DMS79 (cell line): Measurements from ENCODE around the gene ASPDH.
A peak's percentile ranks its signal among the peaks of the same experiment; 100 is the strongest.
"Not testable (repeated sequence)": the region's sequence is repeated elsewhere in the genome, so short reads cannot be mapped to it uniquely, and the experiment has no call there.

Source experiments
- DNase-seq: peaks from one replicate; lab custom pipeline; 2025; lab: John Stamatoyannopoulos, UW

The ASPDH gene

DNA sequence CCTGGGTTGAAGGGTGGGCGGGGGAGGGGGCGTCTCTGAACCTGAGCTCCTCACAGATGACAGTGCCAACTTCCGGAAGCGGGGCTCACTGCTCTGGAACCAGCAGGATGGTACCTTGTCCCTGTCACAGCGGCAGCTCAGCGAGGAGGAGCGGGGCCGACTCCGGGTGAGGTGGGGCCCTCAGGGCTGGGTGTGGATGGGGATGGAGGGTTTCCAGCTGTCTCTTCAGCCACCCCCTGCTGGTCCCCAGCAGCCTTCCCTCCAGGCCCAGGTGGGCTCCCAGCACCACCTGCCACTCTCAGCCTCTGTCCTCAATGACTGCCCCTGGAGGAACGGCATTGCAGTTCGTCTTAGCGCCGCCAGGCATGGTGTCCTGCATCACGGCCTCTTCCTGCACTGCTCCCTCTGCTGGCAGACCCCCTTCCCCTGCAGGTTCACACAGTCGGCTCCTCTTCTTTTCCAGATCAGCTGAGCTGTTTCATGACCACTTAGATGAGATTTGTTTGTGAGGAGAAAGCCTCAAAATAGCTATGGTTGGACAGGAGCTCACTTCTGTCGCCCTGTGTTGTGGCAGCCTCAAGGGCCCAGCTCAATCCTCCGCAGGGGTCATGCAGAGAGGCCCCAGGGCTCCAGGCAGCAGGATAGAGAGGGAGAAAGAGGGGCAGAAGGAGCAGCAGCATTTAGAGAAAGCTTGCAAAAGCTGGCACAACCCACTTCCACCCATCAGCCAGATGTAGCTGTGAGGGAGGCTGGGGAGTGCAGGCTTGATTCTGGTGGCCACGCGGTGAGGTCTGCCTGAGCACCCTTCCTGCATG lies 34.6 kb downstream of the ASPDH start:
- DNase-seq, result no peak

DNA sequence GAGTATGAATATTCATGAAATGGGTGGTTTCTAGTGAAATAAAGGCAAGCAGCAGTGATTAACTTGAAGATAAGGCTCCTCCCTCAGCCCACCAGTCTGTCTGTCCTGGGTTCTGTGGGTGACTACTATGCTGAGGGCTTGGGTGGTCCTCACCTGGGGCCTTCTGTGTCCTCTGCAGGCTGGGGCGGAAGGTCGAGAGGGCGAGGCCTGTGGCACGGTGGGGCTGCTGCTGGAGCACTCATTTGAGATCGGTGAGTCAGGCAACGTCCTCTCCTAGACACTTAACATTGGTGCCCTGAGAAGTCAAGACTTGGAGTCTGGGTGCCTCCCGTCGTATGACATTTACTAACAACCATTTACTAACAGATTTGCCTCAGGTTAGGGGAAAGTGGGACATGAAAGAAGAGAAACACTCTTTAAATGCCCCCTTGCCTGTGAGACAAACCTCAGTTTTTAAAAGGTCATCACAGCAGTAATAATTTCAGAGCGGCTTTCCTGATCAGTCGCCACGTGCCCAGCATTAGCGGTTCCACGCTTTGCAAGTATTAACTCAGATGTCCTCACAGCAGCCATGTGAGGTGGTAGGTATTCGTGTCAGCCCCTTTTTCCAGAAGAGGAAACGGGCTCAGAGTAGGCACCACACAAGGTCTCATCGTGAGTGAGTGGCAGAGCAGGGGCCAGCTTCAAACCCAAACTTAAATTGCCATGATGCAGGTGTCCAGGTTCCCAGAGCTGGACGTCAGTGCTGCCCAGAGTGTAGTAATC lies 35.8 kb downstream of the ASPDH start:
- no peak for DNase-seq

DNA sequence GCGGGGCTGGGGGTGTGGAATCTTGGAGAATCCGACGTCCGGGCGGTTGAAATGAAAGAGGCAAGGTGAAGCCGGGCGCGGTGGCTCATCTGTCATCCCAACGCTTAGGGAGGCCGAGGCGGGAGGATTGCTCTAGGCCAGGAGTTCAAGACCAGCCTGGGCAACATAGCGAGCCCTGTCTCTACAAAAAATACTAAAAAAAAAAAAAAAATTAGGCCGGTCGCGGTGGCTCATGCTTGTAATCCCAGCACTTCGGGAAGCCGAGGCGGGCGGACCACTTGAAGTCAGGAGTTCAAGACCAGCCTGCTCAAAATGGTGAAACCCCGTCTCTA lies 36.8 kb downstream of the ASPDH start:
- no peak for DNase-seq

DNA sequence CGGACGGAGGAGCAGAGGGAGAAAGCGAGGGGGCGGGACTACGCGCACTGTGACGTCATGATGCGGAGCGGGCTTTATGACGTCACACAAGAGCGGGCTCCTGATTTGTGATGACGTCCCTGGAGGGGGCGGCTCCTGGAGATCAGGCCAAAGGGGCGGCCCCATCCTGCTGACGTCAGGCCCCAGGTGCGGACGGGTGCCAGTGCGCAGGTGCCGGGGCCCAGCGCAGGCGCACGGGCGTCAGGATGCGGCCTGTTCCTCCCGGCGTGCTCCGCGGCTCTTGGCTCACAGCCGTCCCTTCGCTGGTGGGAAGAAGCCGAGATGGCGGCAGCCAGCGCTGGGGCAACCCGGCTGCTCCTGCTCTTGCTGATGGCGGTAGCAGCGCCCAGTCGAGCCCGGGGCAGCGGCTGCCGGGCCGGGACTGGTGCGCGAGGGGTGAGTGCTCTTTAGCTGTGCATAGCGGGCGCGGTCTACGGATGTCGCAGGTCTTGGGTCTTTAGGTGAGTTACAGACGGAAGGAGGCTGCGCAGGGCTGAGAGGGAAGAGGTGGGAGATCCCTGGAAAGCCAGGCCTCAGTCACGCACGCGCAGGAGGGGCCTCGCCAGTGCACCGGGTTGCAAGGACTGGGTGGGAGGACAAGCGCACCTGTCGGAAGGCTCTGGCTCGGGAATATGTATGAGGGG lies 37.3 kb downstream of the ASPDH start, which contains the start of the genes EMC10 and GARIN5A:
TSS of gene EMC10 (plus strand) at position 284 of the 683 bp plus-strand sequence. CDS start at position 322, 38 bp downstream.
TSS of gene GARIN5A (minus strand) at position 625 of the 683 bp plus-strand sequence. CDS start at position 165, 460 bp downstream.
- peak; percentile 90 for DNase-seq

DNA sequence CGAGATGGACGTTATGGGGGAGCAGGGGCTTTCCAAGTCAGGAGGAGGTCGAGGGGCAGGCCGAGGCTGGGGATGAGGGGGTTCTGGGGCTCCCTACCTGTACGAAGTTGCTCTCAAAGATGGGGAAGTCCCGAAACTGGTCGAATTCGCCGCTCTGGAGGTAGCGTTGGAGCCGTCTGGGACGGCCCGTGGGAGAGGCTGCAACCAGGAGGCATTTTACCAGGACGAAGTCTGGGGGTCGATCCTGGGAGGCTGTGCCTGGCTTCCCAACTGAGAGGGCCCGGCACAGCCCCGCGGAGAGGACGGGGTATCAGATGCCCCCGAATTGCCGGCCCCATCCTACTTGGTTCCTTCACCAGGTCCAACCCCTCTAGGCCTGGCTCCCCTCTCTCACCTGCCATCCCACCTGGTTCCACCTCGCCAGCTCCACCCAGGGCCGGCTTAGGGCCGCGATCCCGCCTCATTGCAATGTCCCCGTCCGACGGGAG lies 37.9 kb downstream of the ASPDH start:
- no peak for DNase-seq

DNA sequence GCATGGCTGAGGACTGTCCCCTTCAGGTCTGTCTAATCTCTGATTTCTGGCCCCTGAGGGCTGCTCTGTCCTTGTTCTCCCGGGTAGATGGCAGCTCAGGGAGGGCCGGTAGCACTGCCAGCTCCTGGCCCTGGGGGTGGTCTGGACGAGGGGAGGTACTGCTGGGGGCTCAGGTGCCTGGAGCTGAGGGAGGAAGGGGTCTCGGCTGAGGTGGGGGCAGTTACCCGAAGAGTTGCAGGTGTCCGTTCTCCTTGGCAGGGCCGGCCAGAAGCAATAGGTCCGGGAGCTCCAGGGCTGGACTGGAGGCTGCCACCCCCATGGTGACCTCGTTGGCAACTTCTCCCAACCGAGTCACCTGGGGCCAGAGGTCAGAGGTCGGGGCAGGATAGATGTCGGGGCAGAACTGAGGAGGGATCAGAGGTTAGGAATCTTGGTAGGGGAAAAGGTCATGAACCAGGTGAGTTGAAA lies 38.6 kb downstream of the ASPDH start:
- DNase-seq, result no peak

DNA sequence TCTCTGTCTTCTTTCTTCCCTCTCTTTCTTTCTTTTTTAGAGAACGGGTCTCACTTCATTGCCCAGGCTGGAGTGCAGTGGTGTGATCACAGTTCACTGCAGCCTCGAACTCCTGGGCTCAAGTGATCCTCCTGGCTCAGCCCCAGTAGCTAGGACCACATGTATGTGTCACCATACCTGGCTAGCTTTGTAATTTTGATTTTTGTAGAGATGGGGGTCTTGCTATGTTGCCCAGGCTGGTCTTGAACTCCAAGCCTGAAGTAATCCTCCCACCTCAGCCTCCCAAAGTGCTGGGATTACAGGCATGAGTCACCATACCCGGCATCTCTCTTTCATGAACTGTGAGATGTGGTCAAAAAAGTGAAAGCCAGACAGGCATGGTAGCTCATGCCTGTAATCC lies 40.4 kb downstream of the ASPDH start:
- DNase-seq, result not testable (repeated sequence)

DNA sequence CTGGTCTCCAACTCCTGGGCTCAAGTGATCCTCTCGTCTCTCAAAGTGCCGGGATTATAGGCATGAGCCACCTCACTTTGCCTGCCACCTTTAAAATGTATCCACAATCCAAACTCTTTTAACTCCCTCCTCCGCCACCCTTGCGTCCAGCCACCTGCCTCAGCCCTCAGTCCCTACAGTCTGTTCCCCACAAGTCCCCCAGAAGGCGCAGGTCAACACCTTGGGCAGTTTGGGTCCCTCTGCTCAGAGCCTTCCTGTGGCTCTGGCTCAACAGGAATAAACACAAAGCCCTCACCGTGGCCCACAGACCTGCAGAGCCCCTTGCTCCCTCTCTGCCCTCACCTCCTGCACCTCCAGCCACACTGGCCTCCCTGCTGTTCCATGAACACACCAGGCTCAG lies 44.9 kb downstream of the ASPDH start:
- no peak for DNase-seq

DNA sequence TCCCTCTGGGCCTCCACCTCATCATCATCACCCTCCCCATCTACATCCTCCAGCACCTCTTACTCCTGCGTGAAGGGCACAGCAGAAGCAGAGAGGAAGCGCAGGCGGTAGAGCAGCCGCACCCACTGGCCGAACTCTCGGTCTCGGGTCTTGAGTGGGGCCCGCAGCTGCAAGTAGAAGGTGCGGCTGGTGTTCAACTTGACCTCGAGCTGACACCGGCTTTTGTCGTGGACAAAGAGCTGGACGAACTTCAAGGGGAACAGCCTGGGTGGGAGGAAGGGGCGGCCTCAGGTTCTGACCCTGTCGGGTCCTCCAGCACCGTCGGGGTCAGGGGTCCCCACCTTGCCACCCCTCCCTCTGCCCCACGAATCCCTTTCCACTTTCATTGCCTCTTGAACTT lies 46.1 kb downstream of the ASPDH start:
- DNase-seq, result no peak

DNA sequence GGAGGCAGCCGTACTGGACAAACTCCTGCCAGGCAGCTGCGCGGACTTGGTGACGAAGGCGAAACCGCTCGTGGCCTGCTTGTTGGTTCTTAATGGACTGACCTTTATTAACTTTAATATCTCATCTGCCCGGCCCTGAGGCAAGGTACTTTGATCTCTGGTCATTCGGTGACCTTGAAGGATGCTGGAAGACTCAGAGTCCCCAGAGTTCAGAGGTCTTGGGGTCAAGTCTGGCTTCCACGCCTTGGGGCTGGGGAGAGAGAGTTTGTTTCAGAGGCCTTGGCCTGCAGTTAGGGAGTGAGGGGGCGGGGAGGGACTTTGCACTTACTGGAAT lies 47.0 kb downstream of the ASPDH start:
- DNase-seq, result no peak

DNA sequence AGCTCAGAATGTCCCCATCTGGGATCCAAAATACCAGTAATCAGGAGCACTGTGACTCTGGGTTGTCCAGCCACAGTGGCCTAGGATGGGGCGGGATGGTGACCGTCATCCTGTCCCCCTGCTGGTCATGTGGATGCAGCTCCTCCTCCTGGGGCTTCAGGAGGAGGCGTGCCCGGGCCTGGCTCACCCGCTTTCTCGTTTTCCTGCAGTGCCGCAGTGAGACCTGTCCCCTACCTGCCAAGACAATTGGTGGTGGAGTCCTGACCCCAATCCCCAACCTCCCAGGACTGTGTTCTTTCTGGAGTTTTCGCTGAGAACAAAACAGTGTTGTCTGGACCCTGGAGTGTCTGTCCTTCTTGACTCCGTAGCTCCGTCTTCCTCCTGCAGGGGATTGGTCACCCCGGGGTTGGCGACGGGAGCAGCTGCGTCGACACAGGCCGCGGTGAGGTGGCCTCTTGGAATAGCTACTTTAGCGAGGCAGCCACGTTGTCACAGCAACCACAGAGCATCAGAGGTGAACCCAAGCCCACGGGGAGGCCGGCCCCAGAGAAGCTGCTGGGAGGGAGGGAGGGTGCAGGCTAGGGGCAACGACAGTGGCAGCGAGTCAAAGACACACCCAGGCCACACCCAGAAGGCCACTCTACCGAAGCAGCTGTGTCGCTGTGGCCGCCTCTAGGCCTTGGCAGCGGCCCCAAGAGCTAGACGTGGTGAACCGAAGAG lies 47.6 kb downstream of the ASPDH start:
- DNase-seq, result peak; percentile 92

DNA sequence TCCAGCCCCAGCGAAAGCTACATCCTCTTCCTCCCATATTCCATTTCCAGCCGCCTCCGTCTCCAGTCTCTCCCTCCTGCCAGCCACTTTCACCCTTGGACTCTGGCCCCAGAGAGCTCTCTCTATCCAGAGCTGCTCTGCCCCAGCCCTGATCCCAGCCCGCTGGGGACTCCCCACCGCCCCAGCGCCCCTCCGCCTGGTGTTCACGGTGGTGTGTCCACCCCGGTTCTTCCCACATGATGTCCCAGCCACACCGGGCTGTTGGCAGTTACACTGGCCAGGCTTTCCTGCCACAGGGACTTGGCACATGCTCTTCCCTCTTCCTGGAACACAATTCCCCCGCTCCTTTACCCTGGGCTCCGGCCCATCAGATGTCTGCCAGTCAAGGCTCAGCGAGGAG lies 48.7 kb downstream of the ASPDH start:
- no peak for DNase-seq

DNA sequence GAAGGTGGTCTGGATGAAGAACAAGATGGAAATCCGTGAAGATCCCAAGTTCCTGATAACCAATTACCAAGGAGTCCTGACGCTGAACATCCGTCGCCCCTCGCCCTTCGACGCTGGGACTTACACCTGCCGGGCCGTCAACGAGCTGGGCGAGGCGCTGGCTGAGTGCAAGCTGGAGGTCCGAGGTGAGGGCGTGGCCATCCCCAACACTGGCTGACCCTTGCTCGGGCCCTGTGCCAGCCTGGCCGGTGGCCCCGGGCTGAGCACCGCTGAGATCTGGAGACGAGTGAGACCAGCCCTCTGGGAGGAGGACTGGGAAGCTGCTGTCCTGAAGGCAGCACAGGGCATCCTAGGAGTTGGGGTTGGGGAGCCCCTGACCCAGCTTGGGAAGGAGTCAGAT lies 49.4 kb downstream of the ASPDH start:
- DNase-seq, result no peak

DNA sequence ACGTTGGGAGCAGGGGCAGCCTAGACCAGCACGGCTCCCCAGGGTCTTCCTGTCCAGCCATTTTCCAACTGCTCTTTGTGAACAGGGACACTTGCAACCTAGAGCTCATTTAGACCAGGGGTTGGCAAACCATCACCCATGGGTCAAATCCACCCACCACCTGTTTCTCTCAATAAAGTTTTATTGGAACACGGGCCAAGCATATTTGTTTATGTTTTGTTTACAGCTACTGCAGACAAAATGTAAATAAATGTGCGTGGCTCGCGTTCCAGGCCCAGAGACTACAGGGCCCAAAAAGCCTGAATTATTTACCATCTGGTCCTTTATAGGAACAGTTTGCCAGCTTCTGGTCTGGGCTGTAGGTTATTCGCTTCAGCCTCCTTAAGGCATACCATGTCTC lies 50.7 kb downstream of the ASPDH start:
- no peak for DNase-seq
